GM18502 (cell line): ENCODE results near the gene FXYD4.

Experiments
- ATAC-seq: cut with Tn5 transposase; IDR thresholded peaks from one replicate; pipeline ENCODE4 v1.9.1; 2021; ENCODE audit warnings: mild to moderate bottlenecking; ENCODE audit not compliant: unreplicated experiment, poor library complexity

The FXYD4 gene

DNA sequence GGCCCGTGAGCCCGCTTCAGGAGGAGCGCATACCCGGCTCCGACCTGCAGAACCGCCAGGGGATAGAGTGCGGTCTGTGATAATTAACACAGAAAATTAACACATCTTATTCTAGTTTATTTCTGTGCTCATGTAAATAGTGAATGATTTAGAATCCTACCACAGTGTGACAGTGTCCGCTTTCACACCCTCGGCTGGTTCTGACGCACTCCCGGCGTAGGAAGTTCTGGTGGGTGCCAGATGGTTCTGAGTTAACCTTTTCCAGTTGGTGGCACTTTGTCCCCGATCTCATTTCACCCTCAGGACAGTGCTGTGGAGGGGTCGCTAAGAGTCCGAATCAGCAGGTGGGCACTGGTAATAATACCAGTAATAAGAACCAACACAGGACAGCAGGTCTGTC, 28.3 kb upstream of the FXYD4 start:
- no peak for ATAC-seq

DNA sequence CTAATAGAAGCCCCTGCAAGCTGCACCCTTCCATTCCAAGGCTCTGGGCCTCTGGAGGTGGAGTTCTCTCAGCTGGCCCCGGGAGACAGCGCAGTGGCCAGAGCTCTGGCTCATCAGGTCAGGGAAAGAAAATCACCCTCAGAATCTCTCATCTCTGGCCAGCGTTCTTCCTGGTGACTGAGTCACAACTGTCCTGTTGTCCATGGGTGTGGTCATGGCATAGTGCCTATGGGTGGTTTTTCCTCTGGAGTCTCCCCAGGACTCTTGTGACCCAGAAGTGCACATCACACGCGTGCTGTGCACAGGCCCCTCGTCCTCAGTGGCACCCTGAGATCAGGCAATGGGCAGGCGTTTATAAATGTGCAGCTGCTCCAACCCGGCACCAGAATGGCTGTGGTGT, 27.4 kb upstream of the FXYD4 start:
- ATAC-seq: no peak

DNA sequence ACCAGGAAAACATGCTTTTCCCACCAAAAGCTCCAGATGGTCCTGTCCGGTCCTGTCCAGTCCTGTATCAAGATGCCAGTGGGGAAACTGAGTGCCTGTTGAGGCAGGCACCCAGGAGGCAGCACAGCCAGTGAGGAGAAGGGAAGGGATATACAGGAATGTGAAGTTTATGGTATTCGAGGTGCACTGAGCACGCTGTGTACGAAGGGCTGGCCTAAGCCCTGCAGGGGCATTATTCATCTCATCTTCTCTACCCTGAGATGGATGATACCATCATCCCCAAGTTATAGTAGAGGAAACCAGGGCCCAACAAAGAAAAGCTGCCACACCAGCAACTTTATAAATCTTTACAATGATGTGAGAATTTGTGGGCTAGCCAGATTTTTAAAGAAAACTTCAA, 23.4 kb upstream of the FXYD4 start:
- ATAC-seq: no peak

DNA sequence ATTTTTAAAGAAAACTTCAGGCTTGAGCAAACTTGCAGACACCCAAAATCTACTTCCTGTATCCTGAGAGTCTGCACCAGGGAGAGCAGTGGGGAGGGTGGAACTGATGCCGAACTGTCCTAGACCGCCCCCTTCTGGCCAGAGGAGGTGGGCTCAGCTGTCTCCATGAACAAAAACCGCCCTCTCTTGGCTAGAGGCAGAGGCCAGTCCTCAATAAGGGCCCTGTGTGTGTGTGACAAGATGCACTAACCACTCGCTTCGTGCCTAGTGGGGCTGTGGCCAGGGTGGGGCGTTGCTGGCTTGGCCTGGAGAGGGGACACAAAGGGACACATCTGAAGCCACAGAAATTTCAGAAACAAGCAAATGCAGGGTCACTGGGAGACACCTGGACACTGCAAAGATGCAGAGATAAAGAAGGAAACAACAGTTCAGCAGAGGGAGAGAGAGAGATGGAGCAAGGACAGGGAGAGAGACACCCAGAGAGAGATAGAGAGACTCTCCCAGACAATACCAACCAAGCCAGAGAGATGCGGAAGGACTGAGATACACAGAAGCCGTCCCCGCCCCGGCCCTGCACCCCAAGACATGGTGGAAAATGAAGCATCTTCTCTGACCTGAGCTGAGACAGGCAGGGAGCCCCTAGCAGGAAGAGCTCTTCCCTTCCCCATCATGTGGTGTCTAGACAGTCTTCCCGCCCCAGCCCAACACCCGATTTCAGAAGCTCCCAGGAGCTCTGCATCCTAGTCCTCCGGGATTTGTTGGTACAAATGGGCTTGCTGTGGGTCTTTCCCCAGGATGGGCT, 22.7 kb upstream of the FXYD4 start:
- ATAC-seq: peak; percentile 100

DNA sequence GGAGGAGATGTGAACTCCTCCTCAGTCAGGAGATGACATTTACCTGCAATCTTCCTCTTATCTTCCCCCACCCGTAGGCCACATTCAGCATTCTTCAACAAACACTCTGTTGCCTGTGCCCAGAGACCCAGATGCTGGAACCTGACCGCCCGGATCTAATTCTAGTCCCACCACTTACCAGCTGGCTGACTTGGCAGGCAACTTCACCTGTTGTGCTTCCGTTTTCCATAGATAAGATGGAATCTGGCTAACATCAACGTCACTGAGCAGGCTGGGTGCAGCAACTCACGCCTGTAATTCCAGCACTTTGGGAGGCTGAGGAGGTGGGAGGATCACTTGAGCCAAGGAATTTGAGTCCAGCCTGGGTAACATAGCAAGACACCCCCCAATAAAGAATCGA, 21.3 kb upstream of the FXYD4 start:
- no peak for ATAC-seq

DNA sequence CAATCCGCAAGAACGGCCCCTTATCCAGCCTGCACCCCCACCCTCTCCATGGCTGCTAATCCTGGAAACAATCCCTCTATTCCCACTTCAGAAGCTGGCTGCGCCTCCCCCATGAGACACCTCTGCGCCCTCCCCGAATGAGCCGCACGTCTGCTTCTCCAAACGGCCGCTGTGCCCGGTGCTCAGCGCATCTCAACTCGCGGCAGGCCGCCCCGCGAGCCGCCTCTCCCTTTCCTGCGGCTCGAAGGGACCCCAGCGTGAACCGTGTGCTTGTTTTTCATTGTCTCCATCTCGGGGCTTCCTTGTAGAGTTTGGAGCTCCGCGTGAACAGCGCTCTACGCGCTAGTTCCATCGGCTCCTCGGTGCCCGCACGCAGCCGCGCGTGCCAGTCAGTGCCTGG, 20.8 kb upstream of the FXYD4 start:
- no peak for ATAC-seq

DNA sequence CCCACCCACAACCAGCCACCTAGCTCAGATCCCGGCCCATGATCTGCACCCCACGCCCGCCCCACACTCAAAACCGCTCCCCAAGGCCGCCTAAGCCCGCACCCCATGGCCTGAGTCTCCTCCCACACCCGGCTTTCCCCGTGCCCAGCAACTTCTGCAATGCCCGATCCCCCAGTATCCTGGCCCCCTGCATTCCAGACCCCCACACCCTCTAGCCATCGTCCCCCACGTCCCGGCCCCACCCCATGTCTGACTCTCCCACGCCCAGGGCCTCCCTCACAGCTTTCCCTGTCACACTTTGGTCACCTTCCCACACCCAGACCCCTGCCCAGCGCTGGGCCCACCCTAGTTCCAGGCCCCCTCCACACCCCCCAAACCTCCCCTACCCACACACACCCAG, 20.1 kb upstream of the FXYD4 start:
- no peak for ATAC-seq

DNA sequence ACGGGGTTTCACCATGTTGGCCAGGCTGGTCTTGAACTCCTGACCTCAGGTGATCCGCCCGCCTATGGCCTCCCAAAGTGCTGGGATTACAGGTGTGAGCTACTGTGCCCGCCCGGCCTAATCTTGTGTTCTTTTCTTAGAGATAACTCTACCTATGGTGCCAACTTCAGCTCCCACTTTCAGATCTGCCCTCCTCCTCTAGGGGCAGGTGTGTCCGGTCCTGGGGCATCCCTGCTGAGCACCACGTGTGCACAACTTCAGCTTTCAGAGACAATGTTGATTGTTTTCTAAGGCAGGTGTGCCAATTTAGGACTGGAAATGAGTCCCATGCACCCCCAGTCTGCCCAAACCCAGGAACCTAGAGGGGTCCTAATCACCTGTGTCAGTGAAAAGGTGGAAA, 18.5 kb upstream of the FXYD4 start:
- no peak for ATAC-seq

DNA sequence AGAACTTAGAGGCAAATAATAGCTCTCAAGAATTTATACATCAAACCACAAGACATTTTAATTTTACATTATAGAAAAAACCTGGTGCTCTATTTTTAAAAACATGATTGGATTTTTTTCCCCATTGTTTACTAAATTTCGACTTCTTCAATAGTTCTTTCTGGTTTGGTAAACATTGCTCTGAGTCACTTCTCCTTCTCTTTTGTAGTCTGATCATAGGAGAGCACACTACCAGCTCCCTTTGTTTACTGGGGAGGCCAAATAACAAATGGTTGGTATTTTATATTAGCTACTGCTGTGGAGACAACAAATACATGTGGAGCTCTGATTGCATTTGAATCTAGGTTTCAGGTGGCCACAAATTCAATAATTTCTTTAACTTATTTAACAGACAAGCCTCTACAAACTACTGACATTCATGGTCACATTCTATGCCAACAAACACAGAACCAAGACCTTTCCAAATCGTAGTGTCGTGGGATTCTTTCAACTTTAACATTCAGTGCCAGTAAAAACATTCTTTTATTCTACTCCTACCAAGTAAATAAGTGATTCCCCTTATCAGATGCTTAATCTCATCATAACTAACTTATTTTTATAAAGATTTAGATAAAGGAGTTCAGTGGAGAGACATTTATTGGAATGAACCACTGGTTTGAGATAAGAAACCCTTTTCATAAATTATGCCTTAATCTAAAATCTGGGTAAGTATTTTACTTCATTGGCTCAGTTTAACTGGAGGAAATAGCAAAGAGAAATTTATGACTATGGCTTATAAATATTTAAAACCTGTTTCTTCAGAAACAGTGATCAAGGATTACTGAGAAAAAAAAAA, 17.7 kb upstream of the FXYD4 start:
- no peak for ATAC-seq

DNA sequence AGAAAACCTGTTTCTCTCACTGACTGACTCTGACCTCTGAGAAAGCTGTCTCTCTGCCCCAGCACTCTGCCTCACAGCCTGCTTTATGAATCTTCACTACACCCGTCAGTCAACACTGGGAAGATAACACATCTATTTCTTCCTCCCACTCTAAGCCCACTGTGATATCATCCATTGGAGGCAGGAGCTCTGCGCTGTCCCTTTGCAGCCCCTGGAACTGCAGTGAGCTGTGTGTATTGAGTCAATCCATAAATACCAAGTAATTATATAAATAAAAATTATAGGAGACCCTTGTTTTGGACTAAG, 17.2 kb upstream of the FXYD4 start:
- ATAC-seq: no peak

DNA sequence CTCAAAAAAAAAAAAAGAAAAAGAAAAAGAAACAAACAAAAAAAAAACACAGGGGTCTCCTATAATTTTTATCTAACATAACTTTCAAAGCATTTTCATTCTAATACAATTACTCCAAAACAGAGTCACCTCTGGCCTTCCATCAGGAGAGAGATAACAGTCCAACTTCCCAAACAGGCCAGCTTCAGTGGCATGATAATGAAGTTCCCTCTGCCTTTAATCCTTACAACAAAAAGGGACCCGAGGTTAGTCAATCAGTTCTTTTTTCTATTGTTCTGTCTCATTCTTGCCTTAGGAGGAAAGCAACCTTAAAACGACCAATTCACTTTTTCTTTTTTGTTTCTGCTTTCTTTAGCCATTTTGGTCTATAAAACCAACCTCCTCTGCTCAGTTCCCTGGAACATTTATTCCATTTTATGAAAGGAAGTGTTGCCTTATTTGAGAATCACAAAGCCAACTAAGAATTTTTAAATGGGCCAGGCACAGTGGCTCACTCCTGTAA, 16.5 kb upstream of the FXYD4 start:
- no peak for ATAC-seq

DNA sequence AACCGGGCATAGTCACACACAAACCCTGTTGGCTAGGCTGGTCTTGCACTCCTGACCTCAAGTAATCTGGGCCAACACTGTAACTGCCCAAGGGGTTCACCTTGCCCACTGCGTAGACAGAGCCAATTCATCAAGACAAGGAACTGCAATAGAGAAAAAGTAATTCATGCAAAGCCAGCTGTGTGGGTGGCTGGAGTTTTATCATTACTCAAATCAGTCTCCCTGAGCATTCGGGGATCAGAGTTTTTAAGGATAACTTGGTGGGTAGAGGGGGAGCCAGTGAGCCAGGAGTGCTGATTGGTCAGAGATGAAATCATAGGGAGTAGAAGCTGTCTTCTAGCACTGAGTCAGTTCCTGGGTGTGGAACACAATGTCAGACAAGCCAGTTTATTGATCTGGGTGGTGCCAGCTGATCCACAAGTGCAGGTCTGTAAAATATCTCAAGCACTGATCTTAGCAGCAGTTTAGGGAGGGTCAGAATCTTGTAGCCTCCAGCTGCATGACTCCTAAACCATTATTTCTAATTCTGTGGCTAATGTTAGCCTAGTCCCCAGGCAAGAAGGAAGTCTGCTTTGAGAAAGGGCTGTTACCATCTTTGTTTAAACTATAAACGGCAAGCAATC, 15.6 kb upstream of the FXYD4 start:
- no peak for ATAC-seq

DNA sequence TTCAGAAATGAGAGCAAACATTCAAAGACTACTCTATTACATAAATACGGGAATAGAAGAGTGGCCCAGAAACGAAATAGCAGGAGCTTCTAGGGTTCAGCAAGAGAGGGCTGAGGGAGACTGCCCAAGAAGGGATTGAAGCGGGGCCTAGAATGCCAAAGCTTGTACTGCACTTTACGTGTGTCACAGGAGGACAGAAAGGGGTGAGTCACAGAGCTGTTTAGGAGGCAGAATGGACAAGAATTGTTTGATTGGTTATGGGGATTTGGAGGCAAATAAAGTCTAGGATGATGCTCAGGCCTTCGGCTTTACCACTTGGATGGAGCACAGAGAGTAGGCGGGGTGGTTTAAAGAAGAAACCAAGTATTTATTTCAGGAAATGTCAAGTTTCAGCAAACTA, 11.3 kb upstream of the FXYD4 start:
- no peak for ATAC-seq

DNA sequence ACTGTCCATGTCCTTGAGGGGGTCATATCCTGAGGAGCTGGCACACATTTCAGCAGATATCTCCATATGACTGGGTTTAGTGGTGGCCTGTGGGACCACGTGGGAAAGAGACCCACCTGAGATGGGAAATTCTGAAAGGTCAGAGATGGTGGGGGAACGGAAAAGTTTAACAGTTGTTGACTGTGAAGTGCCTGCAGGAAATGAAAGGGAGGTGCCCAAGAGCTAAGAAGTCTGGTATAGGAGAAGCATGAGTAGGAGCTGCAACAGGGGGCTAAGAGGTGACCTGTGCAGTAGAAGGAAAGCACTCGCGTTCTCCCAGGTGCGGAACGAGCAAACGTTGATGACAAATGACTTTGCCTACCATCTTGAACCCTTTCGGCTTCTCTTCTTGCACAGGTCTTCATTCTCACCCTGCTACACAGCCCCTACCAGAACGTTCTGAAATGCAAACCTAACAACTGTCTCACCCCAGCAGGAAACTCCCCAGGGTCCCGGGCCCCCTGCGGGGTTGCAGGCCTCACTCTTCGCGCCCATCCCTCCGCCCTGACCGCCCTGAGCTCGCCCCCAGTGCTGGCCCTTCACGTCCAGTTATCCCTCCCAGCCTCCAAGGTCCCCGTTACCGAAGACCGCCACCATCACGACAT, 9.8 kb upstream of the FXYD4 start:
- peak; percentile 2 for ATAC-seq

DNA sequence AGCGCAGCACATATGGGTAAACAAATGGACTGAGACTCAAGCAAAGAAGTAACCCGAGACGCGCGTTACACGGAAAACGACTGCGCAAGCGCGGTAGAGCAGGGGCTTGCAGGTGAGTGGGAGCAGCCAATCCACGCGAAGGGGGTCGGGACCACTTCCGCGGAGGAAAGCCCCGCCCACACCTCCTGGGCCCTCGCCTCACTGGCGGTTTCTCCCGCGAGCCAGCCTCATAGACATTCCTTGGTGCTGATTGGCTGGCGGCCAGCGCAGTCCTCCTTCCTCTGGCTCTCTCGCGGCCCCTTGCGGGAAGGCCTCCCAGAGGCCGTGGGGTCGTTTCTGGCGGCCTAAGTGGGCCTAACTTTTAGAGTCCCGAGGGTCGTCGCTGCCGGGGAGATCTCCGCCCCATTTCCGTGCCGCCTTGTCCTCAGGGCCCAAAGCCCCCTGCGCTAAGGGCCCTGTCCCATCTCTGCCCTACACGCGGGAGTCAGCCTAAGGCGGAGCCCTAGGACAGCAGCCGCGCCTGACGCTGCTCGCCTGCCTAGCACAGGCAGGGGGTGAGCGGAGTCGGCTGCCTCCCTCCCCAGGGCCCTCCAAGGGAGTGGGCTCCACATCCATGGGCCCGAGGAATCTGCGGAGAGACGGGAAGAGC, 9.1 kb upstream of the FXYD4 start:
- peak; percentile 98 for ATAC-seq

DNA sequence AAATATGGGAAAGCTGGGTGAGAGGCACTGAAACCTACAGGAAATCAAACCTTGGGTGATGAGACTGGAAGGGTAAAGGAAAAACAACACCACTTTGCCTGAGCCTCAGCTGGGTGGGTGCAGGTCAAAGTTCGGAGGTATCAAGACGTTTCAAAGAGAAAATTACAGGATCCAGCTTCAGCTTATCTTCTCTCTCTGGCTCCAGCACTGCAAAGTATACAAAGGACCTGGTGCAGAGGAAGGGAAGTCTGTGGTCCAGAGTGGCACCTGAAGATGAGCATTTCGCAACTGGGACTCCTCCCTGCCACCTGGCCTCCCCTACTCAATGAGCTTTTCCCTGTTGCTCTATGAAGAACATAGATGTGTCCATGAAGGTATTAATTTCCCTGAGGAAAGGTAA, 6.4 kb upstream of the FXYD4 start:
- ATAC-seq: no peak

DNA sequence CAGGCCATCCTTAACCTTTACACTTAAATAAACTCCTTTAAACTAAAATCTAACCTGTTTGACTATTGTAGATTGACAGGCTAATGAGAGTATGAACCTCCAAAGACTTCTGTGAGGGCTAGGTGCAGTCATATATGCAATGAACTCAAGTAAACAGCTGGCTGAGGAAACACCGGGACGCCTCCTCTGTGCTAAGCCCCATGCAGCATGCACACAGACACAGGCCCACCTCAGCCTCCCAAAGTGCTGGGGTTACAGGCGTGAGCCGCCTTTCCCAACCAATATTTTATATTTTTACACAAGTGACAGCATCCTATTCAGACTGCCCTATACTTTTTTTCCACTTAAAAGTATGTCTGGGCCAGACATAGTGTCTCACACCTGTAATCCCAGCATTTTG, 1.5 kb upstream of the FXYD4 start:
- no peak for ATAC-seq

DNA sequence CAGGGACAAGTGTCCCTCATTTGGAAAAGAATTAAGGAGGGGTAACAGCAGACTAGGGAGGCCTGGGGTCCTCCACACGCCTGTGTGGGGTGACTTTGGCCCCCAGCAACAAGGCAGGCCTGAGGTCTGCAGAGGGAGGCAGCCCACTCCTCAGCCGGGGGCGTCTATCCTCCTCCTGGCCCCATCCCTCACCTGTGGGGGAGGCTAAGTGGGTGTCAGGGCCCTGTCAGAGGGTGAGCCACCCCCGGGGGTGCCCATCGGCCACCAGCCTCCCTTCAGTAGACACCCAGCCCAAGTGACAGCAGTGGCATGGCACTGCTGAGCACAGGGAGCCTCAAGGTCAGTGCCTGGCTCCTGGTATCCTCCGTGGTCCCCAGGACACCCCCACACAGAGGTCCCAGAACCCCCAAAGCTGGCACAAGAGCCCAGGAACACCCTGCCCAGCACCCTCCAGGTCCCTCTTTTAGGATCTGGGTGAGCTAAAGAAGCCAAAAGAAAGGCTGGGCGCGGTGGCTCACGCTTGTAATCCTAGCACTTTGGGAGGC, 693 bp upstream of the FXYD4 start:
- ATAC-seq: no peak

DNA sequence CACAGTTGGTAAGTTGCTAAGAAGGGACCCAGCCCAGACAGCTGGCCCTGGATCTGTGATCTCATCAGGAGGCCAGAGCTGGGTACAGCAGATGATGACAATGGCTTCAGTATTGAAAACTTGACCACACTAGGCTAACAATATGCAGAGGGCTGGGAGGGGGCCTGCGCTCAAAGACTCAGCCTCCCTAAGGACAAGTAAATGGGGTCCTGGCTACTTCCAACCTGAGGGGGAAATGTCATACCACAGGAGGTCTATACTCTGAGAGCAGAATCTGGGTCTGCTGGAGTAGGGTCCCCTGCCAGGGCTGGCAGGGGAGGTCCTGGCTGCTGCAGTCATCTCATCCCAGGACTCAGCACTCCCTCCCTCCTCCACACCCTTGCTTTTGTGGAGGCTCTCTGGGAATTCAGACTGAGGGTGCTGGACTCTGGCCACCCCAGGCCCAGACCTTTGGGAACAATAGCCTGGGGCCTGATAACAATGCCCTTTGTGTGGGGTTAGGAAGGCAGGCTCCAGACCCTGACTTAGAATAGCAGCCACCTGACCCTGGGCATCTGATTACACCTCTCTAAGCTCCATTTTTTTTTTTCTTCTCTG, 1.4 kb downstream of the FXYD4 start:
- ATAC-seq: no peak

DNA sequence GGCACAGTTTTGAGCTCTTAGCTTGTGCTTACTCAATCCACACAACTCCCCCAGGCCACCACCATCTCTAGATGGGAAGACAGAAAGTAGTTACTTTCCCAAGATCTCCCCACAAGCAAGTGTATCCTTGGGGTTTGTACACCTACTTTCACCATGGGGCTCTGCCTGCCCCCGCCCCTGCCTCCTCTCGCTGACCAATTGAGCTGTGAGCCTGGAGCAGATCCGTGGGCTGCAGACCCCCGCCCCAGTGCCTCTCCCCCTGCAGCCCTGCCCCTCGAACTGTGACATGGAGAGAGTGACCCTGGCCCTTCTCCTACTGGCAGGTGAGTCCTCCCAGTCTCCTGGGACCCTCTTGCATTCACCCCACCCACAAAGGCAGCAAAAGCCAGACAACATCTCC, 2.0 kb downstream of the FXYD4 start:
- no peak for ATAC-seq
